ENCODE results near the gene TMEM201.

Gene TMEM201

GRCh38 chr1:9591669-9592509, 3.2 kb downstream of the TMEM201 start:
- H3K36me3 ChIP-seq, result peaks cover 0 to 12% (median 0%) of the 10 kb centered on the region in 3 donors
- intact Hi-C loops (cut with DNase I; ENCODE audit: low total_unique reads), result no loop called here
- H3K27ac ChIP-seq, result no peak overlapping the region
- peaks cover 0 to 32% (median 9%) of the 10 kb centered on the region in 4 donors for H3K4me1 ChIP-seq
- no peak for TF ChIP-seq CTCF (IDR thresholded peaks at IDR 0.05)
- peak in 1 of 2 donors; percentile 60 for DNase-seq
- no peak overlapping the region for H3K4me3 ChIP-seq
- H3K27me3 ChIP-seq, result no peaks in the 10 kb centered on the region
- H3K9me3 ChIP-seq, result no peaks in the 10 kb centered on the region

- peaks cover 0 to 19% (median 3%) of the 10 kb centered on the region in 3 donors for H3K36me3 ChIP-seq
- TF ChIP-seq CTCF (IDR thresholded peaks at IDR 0.05), result no peak
- peaks cover 0 to 32% (median 9%) of the 10 kb centered on the region in 4 donors for H3K4me1 ChIP-seq
- no peak overlapping the region for H3K4me3 ChIP-seq
- DNase-seq, result no peak
- intact Hi-C loops (cut with DNase I; ENCODE audit: low total_unique reads), result no loop called here
- H3K9me3 ChIP-seq, result no peaks in the 10 kb centered on the region
- H3K27me3 ChIP-seq, result no peaks in the 10 kb centered on the region
- H3K27ac ChIP-seq, result no peak overlapping the region
These were observed 3.9 kb downstream of the TMEM201 start for GRCh38 chr1:9592510-9593075.

- no peak overlapping the region for H3K27ac ChIP-seq
- H3K27me3 ChIP-seq, result no peaks in the 10 kb centered on the region
- peaks cover 0 to 32% (median 9%) of the 10 kb centered on the region in 4 donors for H3K4me1 ChIP-seq
- H3K4me3 ChIP-seq, result no peak overlapping the region
- no peak for TF ChIP-seq CTCF (IDR thresholded peaks at IDR 0.05)
- intact Hi-C loops (cut with DNase I; ENCODE audit: low total_unique reads), result no loop called here
- H3K36me3 ChIP-seq, result peaks cover under 1 to 24% (median 7%) of the 10 kb centered on the region in 3 donors
- no peak for DNase-seq
- no peaks in the 10 kb centered on the region for H3K9me3 ChIP-seq
These were observed 4.4 kb downstream of the TMEM201 start for GRCh38 chr1:9593147-9593491.

- no peak for TF ChIP-seq CTCF (IDR thresholded peaks at IDR 0.05)
- peaks cover 7 to 31% (median 11%) of the 10 kb centered on the region in 3 donors for H3K36me3 ChIP-seq
- no peak overlapping the region for H3K4me3 ChIP-seq
- H3K4me1 ChIP-seq, result peaks cover 0 to 30% (median 8%) of the 10 kb centered on the region in 4 donors
- H3K27ac ChIP-seq, result no peak overlapping the region
- DNase-seq, result peak in 1 of 2 donors; percentile 59
- intact Hi-C loops (cut with DNase I; ENCODE audit: low total_unique reads), result no loop called here
- H3K9me3 ChIP-seq, result no peaks in the 10 kb centered on the region
- no peaks in the 10 kb centered on the region for H3K27me3 ChIP-seq
These were observed 5.1 kb downstream of the TMEM201 start for GRCh38 chr1:9593492-9594465.

- peaks cover 0 to 24% (median 6%) of the 10 kb centered on the region in 4 donors for H3K4me1 ChIP-seq
- H3K9me3 ChIP-seq, result no peaks in the 10 kb centered on the region
- no peaks in the 10 kb centered on the region for H3K27me3 ChIP-seq
- H3K36me3 ChIP-seq, result peaks cover 7 to 39% (median 12%) of the 10 kb centered on the region in 3 donors
- intact Hi-C loops (cut with DNase I; ENCODE audit: low total_unique reads), result no loop called here
- TF ChIP-seq CTCF (IDR thresholded peaks at IDR 0.05), result no peak
- DNase-seq, result no peak
- no peak overlapping the region for H3K4me3 ChIP-seq
- no peak overlapping the region for H3K27ac ChIP-seq
These were observed 5.9 kb downstream of the TMEM201 start for GRCh38 chr1:9594471-9595155.

All from tibial artery (tissue), 4 donors.